Globus pallidus (tissue), 1 donor: ENCODE data around the gene SPTLC1.

Experiments
- DNase-seq: peaks from one replicate; pipeline ENCODE4 v3.0.0-alpha.2; 2015; ENCODE audit warnings: low spot score

SPTLC1 gene

GRCh38 chr9:92077888-92078287 is 37.3 kb downstream of the SPTLC1 start:
- no peak for DNase-seq

- no peak for DNase-seq
These were observed 43.6 kb downstream of the SPTLC1 start for GRCh38 chr9:92071634-92072033.

GRCh38 chr9:92066168-92066567 is 49.0 kb downstream of the SPTLC1 start:
- no peak for DNase-seq

GRCh38 chr9:92064711-92065110 is 50.5 kb downstream of the SPTLC1 start:
- DNase-seq = no peak

GRCh38 chr9:92061184-92061583 is 54.0 kb downstream of the SPTLC1 start:
- DNase-seq = no peak

GRCh38 chr9:92059661-92060060 is 55.6 kb downstream of the SPTLC1 start:
- DNase-seq = no peak

- no peak for DNase-seq
These were observed 56.3 kb downstream of the SPTLC1 start for GRCh38 chr9:92058723-92059444.

- DNase-seq = no peak
These were observed 57.2 kb downstream of the SPTLC1 start for GRCh38 chr9:92058026-92058425.

- DNase-seq = no peak
These were observed 58.0 kb downstream of the SPTLC1 start for GRCh38 chr9:92057226-92057625.

- no peak for DNase-seq
These were observed 59.6 kb downstream of the SPTLC1 start for GRCh38 chr9:92055624-92056023.

GRCh38 chr9:92048924-92049625 is 66.1 kb downstream of the SPTLC1 start:
- DNase-seq = no peak

- DNase-seq = no peak
These were observed 67.7 kb downstream of the SPTLC1 start for GRCh38 chr9:92047500-92047899.

- DNase-seq = no peak
These were observed 68.5 kb downstream of the SPTLC1 start for GRCh38 chr9:92046676-92047075.

GRCh38 chr9:92044936-92045335 is 70.3 kb downstream of the SPTLC1 start:
- DNase-seq = no peak

- DNase-seq = no peak
These were observed 72.2 kb downstream of the SPTLC1 start for GRCh38 chr9:92043002-92043401.

GRCh38 chr9:92042260-92042659 is 73.0 kb downstream of the SPTLC1 start:
- no peak for DNase-seq

- DNase-seq = no peak
These were observed 78.5 kb downstream of the SPTLC1 start for GRCh38 chr9:92036756-92037155.

GRCh38 chr9:92036411-92036746 is 78.8 kb downstream of the SPTLC1 start:
- no peak for DNase-seq

GRCh38 chr9:92035687-92036410 is 79.4 kb downstream of the SPTLC1 start:
- DNase-seq = no peak

GRCh38 chr9:92035146-92035545 is 80.1 kb downstream of the SPTLC1 start:
- DNase-seq = no peak

- DNase-seq = no peak
These were observed 81.2 kb downstream of the SPTLC1 start for GRCh38 chr9:92033991-92034390.

GRCh38 chr9:92033307-92033706 is 81.9 kb downstream of the SPTLC1 start:
- no peak for DNase-seq

- DNase-seq = no peak
These were observed 82.3 kb downstream of the SPTLC1 start for GRCh38 chr9:92032891-92033290.
